Right atrium auricular region (tissue), 2 donors: ENCODE results near the gene TFAP2B. TPM values are rescaled to one million over a fixed set of nuclear protein-coding genes. Genes with fewer than 3 reads are reported as not detected.

Experiments
- DNase-seq: peaks from one replicate; pipeline ENCODE4 v3.0.0-alpha.2; 2019; ENCODE audit warnings: low spot score
- H3K27ac ChIP-seq, 2 donors: fragments of 200-600 bp; sonication (generic); 1 replicate in 1 of 2; 2 replicates in 1 of 2; pipeline ENCODE4 v1.5.1; 2016 to 2019
- H3K27me3 ChIP-seq, 2 donors: fragments of 200-600 bp; sonication (generic); one replicate each; pipeline versions ENCODE4 v1.5.1 to v1.6.0; 2017 to 2019
- H3K36me3 ChIP-seq: fragments of 200-600 bp; sonication (generic); one replicate; pipeline ENCODE4 v1.5.1; 2016
- H3K4me1 ChIP-seq, 2 donors: fragments of 200-600 bp; sonication (generic); one replicate each; pipeline versions ENCODE4 v1.5.1 to v1.6.0; 2017 to 2019
- H3K4me3 ChIP-seq, 2 donors: fragments of 200-600 bp; sonication (generic); 1 replicate in 1 of 2; 2 replicates in 1 of 2; pipeline ENCODE4 v1.5.1; 2017 to 2019; ENCODE audit warnings: mild to moderate bottlenecking in 1 of 2, moderate library complexity in 1 of 2
- H3K9me3 ChIP-seq, 2 donors: fragments of 200-600 bp; sonication (generic); one replicate each; pipeline ENCODE4 v1.5.1; 2019
- CTCF ChIP-seq, 2 donors: fragments of 200-600 bp; sonication (generic); IDR thresholded peaks; one replicate each; pipeline ENCODE4 v1.5.1; 2019; ENCODE audit warnings: antibody characterized with exemption in 2 of 2
- total RNA-seq, 2 donors: library from RNA; depleted of rRNA; stranded (reverse); fragments of >200 nt; gene quantifications; one replicate each; pipeline ENCODE4 v1.1.0, GENCODE V29; 2016

TFAP2B gene
- total RNA-seq, result not detected

GRCh38 chr6:50818673-50819072 lies at the start of gene TFAP2B:
TSS of gene TFAP2B (plus strand) at chr6:50818871. CDS start at chr6:50818892, 21 bp downstream.
- H3K36me3 ChIP-seq, result no peaks in the 10 kb centered on the region
- H3K4me3 ChIP-seq, result peak within 1 kb of the TSS in 1 of 2 donors; percentile 15
- no peak for TF ChIP-seq CTCF (IDR thresholded peaks at IDR 0.05)
- H3K27ac ChIP-seq, result no peak within 1 kb of the TSS
- no peaks in the 10 kb centered on the region for H3K9me3 ChIP-seq
- DNase-seq, result no peak
- peaks cover 26 to 28% of the 10 kb centered on the region in 2 donors for H3K27me3 ChIP-seq
- peaks cover 0 to 21% of the 10 kb centered on the region in 2 donors for H3K4me1 ChIP-seq

GRCh38 chr6:50778696-50779095 lies 40.0 kb upstream of the TFAP2B start:
- TF ChIP-seq CTCF (IDR thresholded peaks at IDR 0.05), result no peak
- H3K9me3 ChIP-seq, result no peaks in the 10 kb centered on the region
- no peak overlapping the region for H3K27ac ChIP-seq
- H3K27me3 ChIP-seq, result no peaks in the 10 kb centered on the region
- no peaks in the 10 kb centered on the region for H3K36me3 ChIP-seq
- H3K4me3 ChIP-seq, result no peak overlapping the region
- DNase-seq, result no peak
- H3K4me1 ChIP-seq, result no peaks in the 10 kb centered on the region

GRCh38 chr6:50780382-50780781 lies 38.3 kb upstream of the TFAP2B start:
- no peak for DNase-seq
- H3K4me3 ChIP-seq, result no peak overlapping the region
- TF ChIP-seq CTCF (IDR thresholded peaks at IDR 0.05), result no peak
- H3K36me3 ChIP-seq, result no peaks in the 10 kb centered on the region
- no peak overlapping the region for H3K27ac ChIP-seq
- no peaks in the 10 kb centered on the region for H3K9me3 ChIP-seq
- no peaks in the 10 kb centered on the region for H3K27me3 ChIP-seq
- H3K4me1 ChIP-seq, result no peaks in the 10 kb centered on the region

GRCh38 chr6:50785921-50786320 lies 32.8 kb upstream of the TFAP2B start:
- Histone ChIP-seq H3K4me3 (no peak overlapping the region), H3K27ac (no peak overlapping the region), H3K4me1 (no peaks in the 10 kb centered on the region), H3K27me3 (no peaks in the 10 kb centered on the region), H3K36me3 (no peaks in the 10 kb centered on the region), H3K9me3 (no peaks in the 10 kb centered on the region)
- TF ChIP-seq CTCF (IDR thresholded peaks at IDR 0.05), result no peak
- DNase-seq, result no peak

GRCh38 chr6:50791900-50792508 lies 26.7 kb upstream of the TFAP2B start:
- H3K27me3 ChIP-seq, result no peaks in the 10 kb centered on the region
- no peak overlapping the region for H3K27ac ChIP-seq
- H3K9me3 ChIP-seq, result no peaks in the 10 kb centered on the region
- no peak for DNase-seq
- H3K4me1 ChIP-seq, result no peaks in the 10 kb centered on the region
- H3K4me3 ChIP-seq, result no peak overlapping the region
- no peaks in the 10 kb centered on the region for H3K36me3 ChIP-seq
- TF ChIP-seq CTCF (IDR thresholded peaks at IDR 0.05), result peak; percentile 39 to 66

GRCh38 chr6:50792771-50793170 lies 25.9 kb upstream of the TFAP2B start:
- Histone ChIP-seq H3K36me3 (no peaks in the 10 kb centered on the region), H3K27ac (no peak overlapping the region), H3K4me3 (no peak overlapping the region), H3K4me1 (no peaks in the 10 kb centered on the region), H3K27me3 (no peaks in the 10 kb centered on the region), H3K9me3 (no peaks in the 10 kb centered on the region)
- no peak for TF ChIP-seq CTCF (IDR thresholded peaks at IDR 0.05)
- DNase-seq, result no peak
